ENCODE measurements around the gene TTC34. TPM values are rescaled to one million over a fixed set of nuclear protein-coding genes. Genes with fewer than 3 reads are reported as not detected.

The TTC34 gene
- total and polyA plus RNA-seq, 2 of the 13 experiments (the other 11 are each of a cell fraction or from before 2014, with no cell fraction given) = 0.07 to 0.11 TPM

GRCh38 chr1:2629627-2630497, 171.6 kb downstream of the TTC34 start:
- no peak for DNase-seq (ENCODE audit: low spot score)
- H3K36me3 ChIP-seq (replicated peaks in 1 of 2; ENCODE audit: control insufficient read depth in 1 of 2, insufficient read depth in 2 of 2, low read length in 2 of 2) = no peaks in the 10 kb centered on the region

DNA sequence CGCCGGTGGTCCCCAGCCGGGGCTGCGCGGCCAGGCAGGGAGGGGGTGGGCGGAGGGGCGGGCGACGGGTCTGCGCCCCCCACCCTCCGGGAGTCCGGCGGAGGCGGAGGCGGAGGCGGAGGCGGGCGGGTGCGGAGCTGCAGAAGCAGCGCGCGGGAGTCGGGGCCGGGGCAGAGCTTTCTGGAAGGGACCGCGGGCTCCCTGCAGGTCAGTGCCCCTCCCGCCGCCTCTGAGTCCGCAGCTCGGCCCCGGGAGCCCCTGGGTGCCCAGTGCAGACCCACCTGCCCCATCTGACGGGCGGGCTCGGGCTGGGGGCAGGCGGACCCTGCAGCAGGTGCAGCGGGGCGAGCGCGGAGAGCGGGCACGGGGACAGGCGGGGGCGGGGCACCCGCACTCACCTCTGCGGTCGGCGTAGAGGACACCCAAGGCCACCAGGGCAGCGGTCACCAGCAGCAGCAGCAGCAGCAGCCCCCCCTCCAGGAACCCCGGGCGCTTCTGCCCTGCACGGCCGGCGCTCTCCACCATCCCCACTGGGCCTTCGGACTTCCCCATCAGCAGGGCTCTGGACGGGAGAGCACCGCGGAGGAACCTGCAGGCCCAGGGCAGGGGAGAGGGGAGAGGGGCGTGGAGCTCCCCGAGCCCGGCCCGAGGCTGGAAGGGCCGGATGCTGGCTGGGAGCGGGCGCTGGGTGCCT, 172.4 kb downstream of the TTC34 start:
- intact Hi-C loops (cut with micrococcal nuclease; ENCODE audit: unreplicated experiment) (no loop called here), in situ Hi-C loops (cut with HindIII; ENCODE audit: extremely low pct_ligation_motif_present, low pct_unique_long_range_greater_than_20kb) (no loop called here)
- no peak for FAIRE-seq
- no TSS peak for BruUV-seq (replicated peaks)
- Histone ChIP-seq H3K27ac (ENCODE audit: extremely low read length, insufficient read depth, low read length) (no peak overlapping the region), H3K4me3 (replicated peaks in 1 of 3; ENCODE audit: insufficient read depth in 1 of 3, low read depth in 2 of 3, low read length in 3 of 3) (no peak overlapping the region; a peak in 1 of 6 replicates), H3K9me3 (ENCODE audit: low read length) (no peaks in the 10 kb centered on the region), H3K27me3 (ENCODE audit: control insufficient read depth in 1 of 2, insufficient read depth in 2 of 2, low read length in 2 of 2) (peaks cover 13 to 40% of the 10 kb centered on the region in 2 experiments; a peak in 4 of 5 replicates), H3K79me2 (ENCODE audit: insufficient read depth, low read length) (no peaks in the 10 kb centered on the region), H3K9ac (ENCODE audit: insufficient read depth, low read depth, low read length) (no peak overlapping the region), H3K4me1 (ENCODE audit: insufficient read depth, low read length) (peaks cover 37% of the 10 kb centered on the region), H4K20me1 (ENCODE audit: insufficient read depth, low read length) (0 out of 2 replicates have a peak, but pooled peaks cover 2% of the 10 kb centered on the region), H3K36me3 (replicated peaks in 1 of 2; ENCODE audit: control insufficient read depth in 1 of 2, insufficient read depth in 2 of 2, low read length in 2 of 2) (no peaks in the 10 kb centered on the region), H3K4me2 (ENCODE audit: low read depth, low read length) (no peak overlapping the region), H2AFZ (ENCODE audit: low read length) (no peak overlapping the region)
- CTCF ChIA-PET (ENCODE audit: low intra/inter-chr PET ratio, low total read pairs) = no interaction called here
- no peak for DNase-seq (ENCODE audit: low spot score)
- no CpG with 5 or more reads among the region's 64 CpGs for WGBS (ENCODE audit: low lambda C conversion rate)
- ATAC-seq = peak; percentile 4; the same call in 1 of the 3 replicates
- POLR2A ChIA-PET = no interaction called here
- TF ChIP-seq GATAD1 (CRISPR knock-in tag; IDR thresholded peaks at IDR 0.05) = no peak
- peak; percentile 93 for TF ChIP-seq ZSCAN25 (CRISPR knock-in tag; IDR thresholded peaks at IDR 0.05)
- TF ChIP-seq, protein P1, sequence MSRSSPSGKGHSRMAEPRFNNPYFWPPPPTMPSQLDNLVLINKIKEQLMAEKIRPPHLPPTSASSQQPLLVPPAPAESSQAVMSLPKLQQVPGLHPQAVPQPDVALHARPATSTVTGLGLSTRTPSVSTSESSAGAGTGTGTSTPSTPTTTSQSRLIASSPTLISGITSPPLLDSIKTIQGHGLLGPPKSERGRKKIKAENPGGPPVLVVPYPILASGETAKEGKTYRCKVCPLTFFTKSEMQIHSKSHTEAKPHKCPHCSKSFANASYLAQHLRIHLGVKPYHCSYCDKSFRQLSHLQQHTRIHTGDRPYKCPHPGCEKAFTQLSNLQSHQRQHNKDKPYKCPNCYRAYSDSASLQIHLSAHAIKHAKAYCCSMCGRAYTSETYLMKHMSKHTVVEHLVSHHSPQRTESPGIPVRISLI (CRISPR knock-in tag; IDR thresholded peaks at IDR 0.05; ENCODE audit: borderline replicate concordance) = no peak
- no peak for TF ChIP-seq NBN (conservative IDR thresholded peaks at IDR 0.05)
- TF ChIP-seq, protein P2, sequence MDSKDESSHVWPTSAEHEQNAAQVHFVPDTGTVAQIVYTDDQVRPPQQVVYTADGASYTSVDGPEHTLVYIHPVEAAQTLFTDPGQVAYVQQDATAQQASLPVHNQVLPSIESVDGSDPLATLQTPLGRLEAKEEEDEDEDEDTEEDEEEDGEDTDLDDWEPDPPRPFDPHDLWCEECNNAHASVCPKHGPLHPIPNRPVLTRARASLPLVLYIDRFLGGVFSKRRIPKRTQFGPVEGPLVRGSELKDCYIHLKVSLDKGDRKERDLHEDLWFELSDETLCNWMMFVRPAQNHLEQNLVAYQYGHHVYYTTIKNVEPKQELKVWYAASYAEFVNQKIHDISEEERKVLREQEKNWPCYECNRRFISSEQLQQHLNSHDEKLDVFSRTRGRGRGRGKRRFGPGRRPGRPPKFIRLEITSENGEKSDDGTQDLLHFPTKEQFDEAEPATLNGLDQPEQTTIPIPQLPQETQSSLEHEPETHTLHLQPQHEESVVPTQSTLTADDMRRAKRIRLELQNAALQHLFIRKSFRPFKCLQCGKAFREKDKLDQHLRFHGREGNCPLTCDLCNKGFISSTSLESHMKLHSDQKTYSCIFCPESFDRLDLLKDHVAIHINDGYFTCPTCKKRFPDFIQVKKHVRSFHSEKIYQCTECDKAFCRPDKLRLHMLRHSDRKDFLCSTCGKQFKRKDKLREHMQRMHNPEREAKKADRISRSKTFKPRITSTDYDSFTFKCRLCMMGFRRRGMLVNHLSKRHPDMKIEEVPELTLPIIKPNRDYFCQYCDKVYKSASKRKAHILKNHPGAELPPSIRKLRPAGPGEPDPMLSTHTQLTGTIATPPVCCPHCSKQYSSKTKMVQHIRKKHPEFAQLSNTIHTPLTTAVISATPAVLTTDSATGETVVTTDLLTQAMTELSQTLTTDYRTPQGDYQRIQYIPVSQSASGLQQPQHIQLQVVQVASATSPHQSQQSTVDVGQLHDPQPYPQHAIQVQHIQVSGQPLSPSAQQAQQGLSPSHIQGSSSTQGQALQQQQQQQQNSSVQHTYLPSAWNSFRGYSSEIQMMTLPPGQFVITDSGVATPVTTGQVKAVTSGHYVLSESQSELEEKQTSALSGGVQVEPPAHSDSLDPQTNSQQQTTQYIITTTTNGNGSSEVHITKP (CRISPR knock-in tag; IDR thresholded peaks at IDR 0.05; ENCODE audit: low read depth) = no peak
- TF ChIP-seq, protein P3, sequence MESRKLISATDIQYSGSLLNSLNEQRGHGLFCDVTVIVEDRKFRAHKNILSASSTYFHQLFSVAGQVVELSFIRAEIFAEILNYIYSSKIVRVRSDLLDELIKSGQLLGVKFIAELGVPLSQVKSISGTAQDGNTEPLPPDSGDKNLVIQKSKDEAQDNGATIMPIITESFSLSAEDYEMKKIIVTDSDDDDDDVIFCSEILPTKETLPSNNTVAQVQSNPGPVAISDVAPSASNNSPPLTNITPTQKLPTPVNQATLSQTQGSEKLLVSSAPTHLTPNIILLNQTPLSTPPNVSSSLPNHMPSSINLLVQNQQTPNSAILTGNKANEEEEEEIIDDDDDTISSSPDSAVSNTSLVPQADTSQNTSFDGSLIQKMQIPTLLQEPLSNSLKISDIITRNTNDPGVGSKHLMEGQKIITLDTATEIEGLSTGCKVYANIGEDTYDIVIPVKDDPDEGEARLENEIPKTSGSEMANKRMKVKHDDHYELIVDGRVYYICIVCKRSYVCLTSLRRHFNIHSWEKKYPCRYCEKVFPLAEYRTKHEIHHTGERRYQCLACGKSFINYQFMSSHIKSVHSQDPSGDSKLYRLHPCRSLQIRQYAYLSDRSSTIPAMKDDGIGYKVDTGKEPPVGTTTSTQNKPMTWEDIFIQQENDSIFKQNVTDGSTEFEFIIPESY (CRISPR knock-in tag; IDR thresholded peaks at IDR 0.05) = no peak
- TF ChIP-seq ATAD3A (CRISPR knock-in tag; IDR thresholded peaks at IDR 0.05) = no peak

More at GRCh38 chr1:2629627-2630497, 171.6 kb downstream of the TTC34 start:
- POLR2A ChIA-PET = no interaction called here
- H3K4me2 ChIP-seq (ENCODE audit: low read depth, low read length) = no peak overlapping the region
- H3K4me3 ChIP-seq (replicated peaks in 1 of 3; ENCODE audit: insufficient read depth in 1 of 3, low read depth in 2 of 3, low read length in 3 of 3) = no peak overlapping the region
- in situ Hi-C loops (cut with HindIII; ENCODE audit: extremely low pct_ligation_motif_present, low pct_unique_long_range_greater_than_20kb) = no loop called here
- no peak overlapping the region for H3K27ac ChIP-seq (ENCODE audit: extremely low read length, insufficient read depth, low read length)
- ATAC-seq (no peak), FAIRE-seq (no peak)
- TF ChIP-seq ZSCAN25 (CRISPR knock-in tag; IDR thresholded peaks at IDR 0.05) = 0 out of 2 replicates have a peak, but pooled peaks have one; percentile 13
- no peak for TF ChIP-seq ONECUT2 (CRISPR knock-in tag; IDR thresholded peaks at IDR 0.05)
- H3K27me3 ChIP-seq (ENCODE audit: control insufficient read depth in 1 of 2, insufficient read depth in 2 of 2, low read length in 2 of 2) = peaks cover 13 to 36% of the 10 kb centered on the region in 2 experiments; a peak in 4 of 5 replicates
- peaks cover 40% of the 10 kb centered on the region for H3K4me1 ChIP-seq (ENCODE audit: insufficient read depth, low read length)
- no peaks in the 10 kb centered on the region for H3K79me2 ChIP-seq (ENCODE audit: insufficient read depth, low read length)
- H4K20me1 ChIP-seq (ENCODE audit: insufficient read depth, low read length) = 0 out of 2 replicates have a peak, but pooled peaks cover 2% of the 10 kb centered on the region
- 73% methylated on average over 10 of the region's 23 CpGs for WGBS (ENCODE audit: low lambda C conversion rate)
- intact Hi-C loops (cut with micrococcal nuclease; ENCODE audit: unreplicated experiment) = loop anchor here (5.0 to 10.0 kb wide), 2 partner anchors 45 to 73 kb away; partner anchors contain the start of genes PRXL2B and TNFRSF14
- no TSS peak for BruUV-seq (replicated peaks)
- no peaks in the 10 kb centered on the region for H3K9me3 ChIP-seq (ENCODE audit: low read length)
- H2AFZ ChIP-seq (ENCODE audit: low read length) = no peak overlapping the region
- CTCF ChIA-PET (ENCODE audit: low intra/inter-chr PET ratio, low total read pairs) = no interaction called here
- no peak overlapping the region for H3K9ac ChIP-seq (ENCODE audit: insufficient read depth, low read depth, low read length)

Measured in HepG2 (cell line).